ENCODE measurements around the gene SDCCAG8.

Gene SDCCAG8

DNA sequence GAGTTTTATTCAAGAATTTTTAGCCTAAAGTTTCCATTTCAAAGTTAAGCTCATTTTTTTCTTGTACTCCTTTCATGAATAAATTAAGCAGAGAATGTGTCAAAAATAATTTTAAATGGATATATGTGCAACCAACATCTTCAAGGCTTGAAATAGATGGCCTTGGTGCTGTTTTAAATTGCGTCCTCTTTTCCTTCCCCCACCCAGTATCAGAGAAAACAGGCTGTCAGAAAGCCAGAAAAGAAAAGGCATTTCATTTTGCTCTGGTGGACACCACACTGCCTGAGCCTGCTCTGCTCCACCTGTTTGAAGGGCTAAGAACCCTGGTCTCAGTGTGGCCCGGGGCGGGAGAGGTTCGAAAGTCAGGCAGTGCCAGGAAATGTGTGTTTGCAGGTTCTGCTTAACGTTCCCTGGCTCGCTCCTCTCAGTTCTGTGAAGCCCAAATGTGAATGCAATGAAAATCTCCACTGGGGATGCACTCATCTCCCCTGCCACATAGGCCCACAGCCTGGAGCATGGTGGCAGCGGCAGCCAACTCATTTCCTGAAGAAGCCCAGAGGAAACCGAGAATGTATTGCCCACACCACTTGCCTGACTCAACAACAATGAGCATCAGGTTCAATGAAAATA, 134.4 kb downstream of the SDCCAG8 start:
- no peak for FAIRE-seq
- no peak for DNase-seq (ENCODE audit: low spot score)

DNA sequence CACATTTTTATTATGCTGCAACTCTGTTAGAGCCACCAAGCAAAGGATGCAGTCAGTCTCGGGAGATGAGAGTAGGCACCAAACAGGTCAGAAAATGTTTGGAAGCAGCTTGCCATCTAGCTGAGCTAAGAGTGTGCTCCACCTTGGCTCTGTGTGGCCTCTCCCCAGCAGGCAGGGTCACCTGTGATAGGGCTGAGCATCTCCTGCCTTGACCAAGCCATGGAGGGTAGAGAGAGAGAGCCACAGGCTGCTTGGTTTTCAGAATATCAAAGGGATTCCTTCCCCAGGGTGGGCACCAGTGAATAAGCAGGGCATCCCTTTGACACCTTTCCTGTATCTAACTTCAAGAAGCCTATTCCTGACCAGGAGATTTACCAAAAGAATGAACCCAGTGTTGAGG, 135.5 kb downstream of the SDCCAG8 start:
- DNase-seq (ENCODE audit: low spot score) (no peak), FAIRE-seq (no peak)

GRCh38 chr1:243393096-243393495, 137.3 kb downstream of the SDCCAG8 start:
- FAIRE-seq (no peak), DNase-seq (ENCODE audit: low spot score) (no peak)

DNA sequence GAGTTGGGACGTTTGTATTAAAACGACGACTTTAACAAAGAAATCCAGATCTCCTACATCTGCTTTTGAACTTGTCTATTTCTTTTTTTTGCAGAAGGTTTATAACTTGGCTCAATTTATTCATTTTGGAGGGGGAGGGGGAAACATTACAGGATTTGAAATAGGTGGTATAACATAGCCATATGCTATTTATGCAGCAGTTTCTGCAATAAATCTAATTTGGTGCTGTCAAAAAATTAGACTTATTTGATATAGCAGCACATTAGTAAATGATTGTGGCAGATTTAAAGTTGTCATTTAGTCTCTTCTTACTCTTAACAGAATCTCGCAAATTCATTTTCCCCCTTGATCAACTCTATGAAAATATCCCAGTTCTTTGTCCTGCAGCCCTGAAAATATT, 138.2 kb downstream of the SDCCAG8 start:
- FAIRE-seq (no peak), DNase-seq (ENCODE audit: low spot score) (no peak)

- DNase-seq (ENCODE audit: low spot score): no peak
- FAIRE-seq: no peak
Measured at GRCh38 chr1:243394601-243395464, 139.0 kb downstream of the SDCCAG8 start.

DNA sequence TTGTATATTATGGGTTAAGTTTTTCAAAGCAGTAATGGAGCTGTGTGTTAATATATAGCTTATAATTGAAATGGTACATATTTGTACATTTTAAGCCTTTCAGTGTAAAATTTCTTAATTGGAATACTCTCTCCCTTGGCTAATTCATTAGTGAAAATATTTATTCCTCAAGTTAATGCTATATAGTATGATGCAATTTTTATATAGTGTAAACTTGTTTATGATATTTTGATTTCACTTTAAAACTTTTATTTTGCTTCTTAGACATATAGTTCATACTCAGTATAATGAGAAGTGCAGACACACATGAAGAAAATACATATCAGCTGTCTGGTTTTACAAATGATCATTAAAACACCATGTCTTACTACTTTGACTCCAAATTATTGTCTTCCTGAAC, 140.6 kb downstream of the SDCCAG8 start:
- DNase-seq (ENCODE audit: low spot score) (no peak), FAIRE-seq (no peak)

DNA sequence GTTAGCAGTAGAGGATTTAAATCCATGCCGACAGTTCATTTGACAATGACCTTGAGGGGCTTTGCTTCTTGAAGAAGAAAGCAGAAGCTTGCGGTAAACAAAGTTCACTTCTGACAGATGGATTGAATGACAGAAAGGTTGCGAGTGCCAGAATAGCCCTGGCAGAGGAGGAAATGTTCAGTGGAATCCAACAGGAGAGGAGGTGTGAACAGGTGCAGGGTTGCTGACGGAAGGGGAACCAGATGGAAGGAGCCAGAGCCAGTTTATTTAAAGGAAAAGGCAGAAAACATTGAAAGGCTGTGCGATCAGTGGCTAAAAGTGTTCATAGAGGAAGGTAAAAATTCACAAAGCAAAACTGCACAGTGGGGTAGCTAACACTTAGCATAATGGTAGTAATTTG, 141.0 kb downstream of the SDCCAG8 start:
- FAIRE-seq (no peak), DNase-seq (ENCODE audit: low spot score) (no peak)

DNA sequence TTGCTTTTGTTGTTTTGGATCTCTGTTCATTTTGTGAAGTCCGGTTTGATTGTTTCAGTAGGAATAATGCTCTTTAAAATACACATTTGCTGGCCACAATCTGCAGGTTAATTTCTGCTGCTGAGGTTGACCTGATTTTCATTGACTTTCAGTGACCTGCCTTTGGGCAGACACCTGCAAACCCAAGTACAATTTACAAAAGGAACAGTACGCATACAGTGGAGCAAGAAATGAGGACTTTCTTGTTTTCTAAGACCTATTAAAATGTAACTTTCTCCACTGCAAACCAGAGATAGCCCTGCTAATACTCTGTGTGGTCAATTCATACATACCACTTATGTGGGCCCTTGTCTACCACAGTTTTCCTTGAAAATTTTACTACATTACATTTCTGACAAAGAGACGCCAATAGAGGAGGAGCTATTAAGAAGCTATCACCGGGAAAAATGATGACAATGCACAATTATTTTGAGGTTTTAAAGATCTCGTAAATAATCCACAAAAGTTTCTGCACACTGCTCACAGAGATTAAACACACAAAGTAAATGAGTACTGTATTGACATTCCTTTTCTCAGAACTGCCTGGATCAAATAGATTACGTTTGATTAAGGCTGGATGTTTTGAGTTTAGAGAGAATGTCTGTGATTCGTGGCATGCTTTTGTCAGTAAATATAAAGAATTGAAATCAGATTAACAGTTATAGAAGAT, 141.9 kb downstream of the SDCCAG8 start:
- FAIRE-seq (no peak), DNase-seq (ENCODE audit: low spot score) (no peak)

- DNase-seq (ENCODE audit: low spot score): no peak
Measured at GRCh38 chr1:243399561-243400155, 143.8 kb downstream of the SDCCAG8 start.

DNA sequence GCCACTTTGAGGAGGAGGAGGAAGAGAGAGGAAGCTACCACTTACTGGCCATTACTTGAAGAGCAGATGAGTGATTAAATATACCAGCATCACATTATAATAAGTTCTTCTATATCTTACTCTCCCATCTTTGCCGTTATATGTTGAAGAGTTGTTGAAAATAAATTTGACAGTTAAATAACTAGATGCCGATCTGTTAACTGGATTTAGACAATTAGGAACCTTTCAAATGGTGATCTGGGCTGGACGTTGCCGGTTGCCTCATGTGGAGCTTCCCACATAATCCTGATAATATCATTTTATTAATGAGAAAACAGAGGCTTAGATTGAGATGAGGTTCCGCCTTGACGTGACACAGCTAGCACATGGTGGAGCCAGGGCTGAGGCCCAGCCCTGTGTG, 147.0 kb downstream of the SDCCAG8 start:
- DNase-seq (ENCODE audit: low spot score) (no peak), FAIRE-seq (no peak)

More at GRCh38 chr1:243399561-243400155, 143.8 kb downstream of the SDCCAG8 start:
- no peak for FAIRE-seq

- no peak for FAIRE-seq
- DNase-seq (ENCODE audit: low spot score): no peak
Measured at GRCh38 chr1:243406424-243406823, 150.6 kb downstream of the SDCCAG8 start.

DNA sequence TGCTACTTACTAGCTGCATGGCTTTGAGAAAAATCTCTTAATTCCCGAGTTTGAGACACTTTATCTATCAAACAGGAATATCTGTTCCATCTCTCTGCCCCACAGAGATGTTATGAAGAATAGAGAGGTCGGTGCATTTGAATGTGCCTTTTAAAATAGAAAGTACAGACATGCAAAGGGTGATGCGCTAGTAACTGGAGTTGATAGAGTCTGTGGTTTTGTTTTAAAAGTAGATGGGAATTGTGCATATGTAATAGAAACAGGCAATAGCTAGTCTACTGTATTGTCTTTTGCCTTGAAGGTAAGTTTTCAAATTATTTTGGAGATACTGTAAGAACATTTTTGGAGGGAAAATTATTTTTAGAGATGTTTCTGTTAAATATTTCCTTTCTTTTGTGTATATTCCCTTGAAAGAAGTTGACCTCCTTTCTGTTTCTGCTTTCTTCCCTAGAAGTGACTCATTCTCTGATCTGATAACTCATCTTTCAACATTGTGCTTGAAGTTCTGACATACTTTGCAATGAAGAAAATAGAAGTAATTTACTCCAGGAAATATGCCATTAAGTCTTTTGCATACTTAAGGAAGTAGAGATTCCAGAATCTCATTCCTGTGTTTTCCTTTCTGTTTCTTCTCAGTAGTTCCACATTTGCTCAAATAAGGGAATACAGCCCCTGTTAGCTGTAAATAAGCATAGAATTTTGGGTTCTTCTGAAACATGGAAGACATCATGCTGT, 151.6 kb downstream of the SDCCAG8 start:
- FAIRE-seq (peak; percentile 41), DNase-seq (ENCODE audit: low spot score) (peak; percentile 20)

- DNase-seq (ENCODE audit: low spot score) (no peak), FAIRE-seq (no peak)
Measured at GRCh38 chr1:243408479-243408878, 152.6 kb downstream of the SDCCAG8 start.

DNA sequence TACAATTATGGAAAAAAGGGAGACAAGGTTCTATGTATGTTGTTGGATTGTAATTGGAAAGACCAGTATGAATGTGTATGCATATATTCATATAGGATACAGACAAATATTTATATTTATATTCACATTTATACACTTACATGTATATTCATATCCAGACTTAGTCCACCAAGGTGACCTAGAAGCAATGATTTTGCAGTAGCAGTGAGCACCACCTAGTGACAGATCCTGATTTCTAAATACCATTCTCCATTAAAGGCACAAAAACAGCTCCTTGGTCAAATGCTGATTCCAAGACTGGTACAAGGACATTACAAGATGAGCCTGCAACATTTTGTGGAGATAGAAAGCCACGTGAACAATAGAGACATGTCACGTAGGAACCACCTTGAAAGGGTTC, 153.4 kb downstream of the SDCCAG8 start:
- no peak for DNase-seq (ENCODE audit: low spot score)
- FAIRE-seq: no peak

DNA sequence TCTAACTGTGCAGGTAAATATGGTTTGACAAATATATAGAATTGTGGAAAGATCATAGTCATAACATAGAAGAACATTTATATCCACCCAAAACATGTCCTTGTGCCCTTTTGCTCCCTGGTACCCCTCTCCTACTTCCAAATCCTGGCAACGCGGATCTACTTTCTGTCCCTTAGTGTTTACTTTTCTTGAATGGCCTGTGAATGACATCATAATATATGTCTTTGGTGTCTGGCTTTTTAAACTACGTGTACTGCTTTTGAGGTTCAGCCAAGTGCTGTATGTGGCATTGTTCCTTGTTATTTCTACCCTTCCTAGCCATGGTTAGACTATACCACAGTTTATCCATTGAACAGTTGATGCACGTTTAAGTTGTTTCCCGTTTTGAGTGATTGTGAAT, 155.6 kb downstream of the SDCCAG8 start:
- DNase-seq (ENCODE audit: low spot score): no peak
- no peak for FAIRE-seq

DNA sequence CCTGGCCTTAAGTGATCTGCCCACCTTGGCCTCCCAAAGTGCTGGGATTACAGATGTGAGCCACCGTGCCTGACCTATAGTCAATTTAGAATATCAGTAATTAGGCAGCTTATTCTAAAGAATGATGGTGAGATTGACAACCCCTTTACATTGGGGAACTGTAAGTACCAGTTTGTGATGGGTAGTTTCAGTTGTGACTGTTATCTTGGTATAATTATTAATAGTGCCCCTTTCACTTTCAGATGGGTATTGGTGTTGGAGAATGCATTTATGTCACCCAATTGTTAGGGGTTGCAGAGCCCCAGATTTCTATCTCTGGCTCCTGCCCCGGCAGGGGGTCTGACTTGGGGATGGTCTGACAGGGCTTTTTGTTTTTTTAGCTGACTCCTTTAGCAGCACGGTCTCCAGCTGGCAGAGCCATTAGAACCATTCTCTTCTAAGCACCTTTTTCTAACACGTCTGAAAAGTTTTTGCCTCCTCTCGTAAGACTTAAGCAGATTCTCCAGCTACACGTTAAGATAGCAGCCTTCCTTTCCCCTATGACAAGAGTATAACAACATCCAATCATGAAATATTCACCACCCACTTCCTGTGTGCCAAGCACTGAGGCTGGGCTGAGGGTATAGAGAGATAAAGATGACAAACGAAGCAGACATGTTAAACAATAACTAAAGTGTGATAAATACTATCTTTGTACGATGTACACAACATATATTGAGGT, 157.8 kb downstream of the SDCCAG8 start:
- no peak for FAIRE-seq
- no peak for DNase-seq (ENCODE audit: low spot score)

DNA sequence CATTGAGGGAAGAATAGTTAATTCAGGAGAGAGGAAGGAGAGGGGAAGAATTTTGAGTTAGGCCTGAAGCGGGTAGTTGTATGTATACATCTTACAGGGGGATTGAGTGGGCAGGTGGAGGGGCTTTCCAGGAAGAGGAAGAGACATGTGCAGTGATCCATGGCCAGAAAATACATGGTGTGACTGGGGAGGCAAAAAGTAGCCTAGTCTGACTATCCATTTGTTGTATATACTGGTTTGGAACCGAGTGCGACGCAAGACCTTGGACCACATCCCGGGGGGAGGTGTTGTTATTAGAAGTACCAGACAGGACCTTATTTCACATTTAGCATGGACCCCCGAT, 158.3 kb downstream of the SDCCAG8 start:
- no peak for FAIRE-seq

GRCh38 chr1:243415663-243416408, 160.0 kb downstream of the SDCCAG8 start:
- DNase-seq (ENCODE audit: low spot score) (no peak), FAIRE-seq (no peak)

More for the DNA sequence above, 158.3 kb downstream of the SDCCAG8 start:
- DNase-seq (ENCODE audit: low spot score): no peak

GRCh38 chr1:243416495-243416894, 160.7 kb downstream of the SDCCAG8 start:
- DNase-seq (ENCODE audit: low spot score) (no peak), FAIRE-seq (no peak)

All from RCC 7860 (cell line).